Astrocyte (in vitro differentiated cells and primary cell): Measurements from ENCODE around the gene SEC23B.

Experiments used
- CTCF ChIP-seq: IDR thresholded peaks from 2 replicates; pipeline ENCODE4 v1.5.1; 2011; ENCODE audit warnings: low read depth, mild to moderate bottlenecking, inconsistent platforms, low read length, moderate library complexity; ENCODE audit not compliant: insufficient read depth
- EZH2 ChIP-seq: IDR thresholded peaks from 2 replicates; pipeline ENCODE4 v1.6.1; 2012; ENCODE audit warnings: mild to moderate bottlenecking, low read length, inconsistent platforms; ENCODE audit not compliant: insufficient read depth

GRCh38 chr20:18533491-18533890 lies 25.8 kb downstream of the SEC23B start:
- no peak for TF ChIP-seq CTCF
- TF ChIP-seq EZH2, result no peak
